NB4 (cell line): Measurements from ENCODE around the gene NDUFA3.

Source experiments
- CTCF ChIP-seq: IDR thresholded peaks from one replicate; pipeline ENCODE4 v1.5.1; 2012; ENCODE audit warnings: low read depth, low read length
- POLR2A ChIP-seq: IDR thresholded peaks from 2 replicates; pipeline ENCODE4 v1.6.1; 2011; ENCODE audit warnings: mild to moderate bottlenecking; ENCODE audit not compliant: insufficient read length; ENCODE audit errors: extremely low read depth

GRCh38 chr19:54129617-54129996 lies 27.0 kb downstream of the NDUFA3 start:
- no peak for TF ChIP-seq CTCF
- TF ChIP-seq POLR2A: no peak
